ENCODE results near the gene CTNNAL1.
"Not testable (repeated sequence)": the region's sequence is repeated elsewhere in the genome, so short reads cannot be mapped to it uniquely, and the experiment has no call there.

Gene CTNNAL1

GRCh38 chr9:108934323-108934893 is 78.9 kb downstream of the CTNNAL1 start, which contains the start of gene ABITRAM:
TSS of gene ABITRAM (plus strand) at chr9:108934400. CDS start at chr9:108934487, 87 bp downstream.
- Histone ChIP-seq H3K4me3 (ENCODE audit: control insufficient read depth in 1 of 7, extremely low read depth in 1 of 7, insufficient read depth in 4 of 7, low read depth in 2 of 7, low read length in 6 of 7) (peak within 1 kb of the TSS; percentile 94 to 100 (median 99)), H3K4me1 (ENCODE audit: control extremely low read depth in 1 of 4, control insufficient read depth in 4 of 4, insufficient read depth in 4 of 4, low read length in 3 of 4) (peaks cover 6 to 24% (median 17%) of the 10 kb centered on the region in 4 experiments), H3K27ac (ENCODE audit: insufficient read depth in 1 of 2, low read depth in 1 of 2, low read length in 2 of 2, poor library complexity in 1 of 2, severe bottlenecking in 2 of 2) (peak within 1 kb of the TSS; percentile 84 to 94), H3K36me3 (ENCODE audit: control insufficient read depth in 4 of 4, insufficient read depth in 4 of 4, low read length in 3 of 4) (peaks cover 1 to 15% (median 7%) of the 10 kb centered on the region in 4 experiments), H3K27me3 (replicated peaks in 2 of 5; ENCODE audit: control insufficient read depth in 4 of 5, insufficient read depth in 5 of 5, low read length in 4 of 5) (no peaks in the 10 kb centered on the region), H3K9me3 (ENCODE audit: control extremely low read depth in 1 of 5, control insufficient read depth in 4 of 5, insufficient read depth in 2 of 5, low read depth in 1 of 5, low read length in 4 of 5) (no peaks in the 10 kb centered on the region)
- DNase-seq: peak; percentile 86 to 94 (median 93)
- CTCF ChIA-PET: interaction anchor here (1.1 kb wide), 2 partner anchors 17 to 19 kb away, joined by 3 read pairs; no protein-coding TSS in a partner anchor
- WGBS (ENCODE audit: insufficient coverage): under 1% methylated on average over 39 of the region's 47 CpGs
- POLR2A ChIA-PET: no interaction called here

- POLR2A ChIA-PET: no interaction called here
- WGBS (ENCODE audit: insufficient coverage): under 1% methylated on average over 45 of the region's 48 CpGs
- H3K27ac ChIP-seq (ENCODE audit: insufficient read depth in 1 of 2, low read depth in 1 of 2, low read length in 2 of 2, poor library complexity in 1 of 2, severe bottlenecking in 2 of 2): peak within 1 kb of the TSS; percentile 84 to 94
- peaks cover 1 to 10% (median 4%) of the 10 kb centered on the region in 4 experiments for H3K36me3 ChIP-seq (ENCODE audit: control insufficient read depth in 4 of 4, insufficient read depth in 4 of 4, low read length in 3 of 4)
- H3K4me3 ChIP-seq (ENCODE audit: control insufficient read depth in 1 of 7, extremely low read depth in 1 of 7, insufficient read depth in 4 of 7, low read depth in 2 of 7, low read length in 6 of 7): peak within 1 kb of the TSS; percentile 94 to 100 (median 99)
- no peaks in the 10 kb centered on the region for H3K27me3 ChIP-seq (replicated peaks in 2 of 5; ENCODE audit: control insufficient read depth in 4 of 5, insufficient read depth in 5 of 5, low read length in 4 of 5)
- peaks cover 6 to 24% (median 17%) of the 10 kb centered on the region in 4 experiments for H3K4me1 ChIP-seq (ENCODE audit: control extremely low read depth in 1 of 4, control insufficient read depth in 4 of 4, insufficient read depth in 4 of 4, low read length in 3 of 4)
- CTCF ChIA-PET: interaction anchor here (1.1 kb wide), 2 partner anchors 18 to 19 kb away, joined by 3 read pairs; no protein-coding TSS in a partner anchor
- no peaks in the 10 kb centered on the region for H3K9me3 ChIP-seq (ENCODE audit: control extremely low read depth in 1 of 5, control insufficient read depth in 4 of 5, insufficient read depth in 2 of 5, low read depth in 1 of 5, low read length in 4 of 5)
- DNase-seq: peak; percentile 96 to 97 (median 97)
Measured at GRCh38 chr9:108933718-108934322, 79.5 kb downstream of the CTNNAL1 start, which contains the start of gene ELP1. TSS of gene ELP1 (minus strand) at chr9:108934124. CDS start at chr9:108931146, 2,978 bp downstream.

GRCh38 chr9:108933231-108933717 is 80.0 kb downstream of the CTNNAL1 start:
- CTCF ChIA-PET: interaction anchor here (1.1 kb wide), 1 partner anchor 18 kb away, joined by 3 read pairs; no protein-coding TSS in a partner anchor
- peak overlapping the region; percentile 84 to 94 for H3K27ac ChIP-seq (ENCODE audit: insufficient read depth in 1 of 2, low read depth in 1 of 2, low read length in 2 of 2, poor library complexity in 1 of 2, severe bottlenecking in 2 of 2)
- WGBS (ENCODE audit: insufficient coverage): under 1% methylated on average over 18 of the region's 25 CpGs
- peaks cover 6 to 24% (median 17%) of the 10 kb centered on the region in 4 experiments for H3K4me1 ChIP-seq (ENCODE audit: control extremely low read depth in 1 of 4, control insufficient read depth in 4 of 4, insufficient read depth in 4 of 4, low read length in 3 of 4)
- no peak for DNase-seq
- H3K27me3 ChIP-seq (replicated peaks in 2 of 5; ENCODE audit: control insufficient read depth in 4 of 5, insufficient read depth in 5 of 5, low read length in 4 of 5): no peaks in the 10 kb centered on the region
- POLR2A ChIA-PET: no interaction called here
- H3K4me3 ChIP-seq (ENCODE audit: control insufficient read depth in 1 of 7, extremely low read depth in 1 of 7, insufficient read depth in 4 of 7, low read depth in 2 of 7, low read length in 6 of 7): peak overlapping the region; percentile 94 to 100 (median 99)
- H3K36me3 ChIP-seq (ENCODE audit: control insufficient read depth in 4 of 4, insufficient read depth in 4 of 4, low read length in 3 of 4): peaks cover 4 to 12% (median 9%) of the 10 kb centered on the region in 4 experiments
- H3K9me3 ChIP-seq (ENCODE audit: control extremely low read depth in 1 of 5, control insufficient read depth in 4 of 5, insufficient read depth in 2 of 5, low read depth in 1 of 5, low read length in 4 of 5): no peaks in the 10 kb centered on the region

- no peaks in the 10 kb centered on the region for H3K27me3 ChIP-seq (replicated peaks in 2 of 5; ENCODE audit: control insufficient read depth in 4 of 5, insufficient read depth in 5 of 5, low read length in 4 of 5)
- CTCF ChIA-PET: no interaction called here
- no peak overlapping the region for H3K27ac ChIP-seq (ENCODE audit: insufficient read depth in 1 of 2, low read depth in 1 of 2, low read length in 2 of 2, poor library complexity in 1 of 2, severe bottlenecking in 2 of 2)
- peaks cover 8 to 53% (median 34%) of the 10 kb centered on the region in 4 experiments for H3K36me3 ChIP-seq (ENCODE audit: control insufficient read depth in 4 of 4, insufficient read depth in 4 of 4, low read length in 3 of 4)
- H3K4me1 ChIP-seq (ENCODE audit: control extremely low read depth in 1 of 4, control insufficient read depth in 4 of 4, insufficient read depth in 4 of 4, low read length in 3 of 4): peaks cover 6 to 10% (median 10%) of the 10 kb centered on the region in 4 experiments
- POLR2A ChIA-PET: no interaction called here
- H3K9me3 ChIP-seq (ENCODE audit: control extremely low read depth in 1 of 5, control insufficient read depth in 4 of 5, insufficient read depth in 2 of 5, low read depth in 1 of 5, low read length in 4 of 5): no peaks in the 10 kb centered on the region
- no peak overlapping the region for H3K4me3 ChIP-seq (ENCODE audit: control insufficient read depth in 1 of 7, extremely low read depth in 1 of 7, insufficient read depth in 4 of 7, low read depth in 2 of 7, low read length in 6 of 7)
- no peak for DNase-seq
- WGBS (ENCODE audit: insufficient coverage): 100% methylated on average over 1 of the region's 2 CpGs
Measured at GRCh38 chr9:108928386-108928785, 84.9 kb downstream of the CTNNAL1 start.

- H3K4me3 ChIP-seq (ENCODE audit: control insufficient read depth in 1 of 7, extremely low read depth in 1 of 7, insufficient read depth in 4 of 7, low read depth in 2 of 7, low read length in 6 of 7): no peak overlapping the region
- DNase-seq: no peak
- peaks cover 15 to 85% (median 46%) of the 10 kb centered on the region in 4 experiments for H3K36me3 ChIP-seq (ENCODE audit: control insufficient read depth in 4 of 4, insufficient read depth in 4 of 4, low read length in 3 of 4)
- no peak overlapping the region for H3K27ac ChIP-seq (ENCODE audit: insufficient read depth in 1 of 2, low read depth in 1 of 2, low read length in 2 of 2, poor library complexity in 1 of 2, severe bottlenecking in 2 of 2)
- POLR2A ChIA-PET: no interaction called here
- H3K9me3 ChIP-seq (ENCODE audit: control extremely low read depth in 1 of 5, control insufficient read depth in 4 of 5, insufficient read depth in 2 of 5, low read depth in 1 of 5, low read length in 4 of 5): no peaks in the 10 kb centered on the region
- no peaks in the 10 kb centered on the region for H3K4me1 ChIP-seq (ENCODE audit: control extremely low read depth in 1 of 4, control insufficient read depth in 4 of 4, insufficient read depth in 4 of 4, low read length in 3 of 4)
- H3K27me3 ChIP-seq (replicated peaks in 2 of 5; ENCODE audit: control insufficient read depth in 4 of 5, insufficient read depth in 5 of 5, low read length in 4 of 5): no peaks in the 10 kb centered on the region
- CTCF ChIA-PET: no interaction called here
Measured at GRCh38 chr9:108924466-108924865, 88.8 kb downstream of the CTNNAL1 start.

- WGBS (ENCODE audit: insufficient coverage): no CpG with 5 or more reads among the region's 1 CpG
- H3K36me3 ChIP-seq (ENCODE audit: control insufficient read depth in 4 of 4, insufficient read depth in 4 of 4, low read length in 3 of 4): peaks cover 17 to 77% (median 59%) of the 10 kb centered on the region in 4 experiments
- no peaks in the 10 kb centered on the region for H3K27me3 ChIP-seq (replicated peaks in 2 of 5; ENCODE audit: control insufficient read depth in 4 of 5, insufficient read depth in 5 of 5, low read length in 4 of 5)
- no peaks in the 10 kb centered on the region for H3K4me1 ChIP-seq (ENCODE audit: control extremely low read depth in 1 of 4, control insufficient read depth in 4 of 4, insufficient read depth in 4 of 4, low read length in 3 of 4)
- ChIA-PET POLR2A (interaction anchor here (0.6 kb wide), 1 partner anchor 241 kb away, joined by 3 read pairs; no protein-coding TSS in a partner anchor), CTCF (no interaction called here)
- no peaks in the 10 kb centered on the region for H3K9me3 ChIP-seq (ENCODE audit: control extremely low read depth in 1 of 5, control insufficient read depth in 4 of 5, insufficient read depth in 2 of 5, low read depth in 1 of 5, low read length in 4 of 5)
- H3K4me3 ChIP-seq (ENCODE audit: control insufficient read depth in 1 of 7, extremely low read depth in 1 of 7, insufficient read depth in 4 of 7, low read depth in 2 of 7, low read length in 6 of 7): no peak overlapping the region
- no peak overlapping the region for H3K27ac ChIP-seq (ENCODE audit: insufficient read depth in 1 of 2, low read depth in 1 of 2, low read length in 2 of 2, poor library complexity in 1 of 2, severe bottlenecking in 2 of 2)
- no peak for DNase-seq
Measured at GRCh38 chr9:108921200-108921599, 92.1 kb downstream of the CTNNAL1 start.

- H3K27ac ChIP-seq (ENCODE audit: insufficient read depth in 1 of 2, low read depth in 1 of 2, low read length in 2 of 2, poor library complexity in 1 of 2, severe bottlenecking in 2 of 2); H3K4me1 ChIP-seq (ENCODE audit: control extremely low read depth in 1 of 4, control insufficient read depth in 4 of 4, insufficient read depth in 4 of 4, low read length in 3 of 4); DNase-seq; POLR2A ChIA-PET; H3K9me3 ChIP-seq (ENCODE audit: control extremely low read depth in 1 of 5, control insufficient read depth in 4 of 5, insufficient read depth in 2 of 5, low read depth in 1 of 5, low read length in 4 of 5); CTCF ChIA-PET; H3K27me3 ChIP-seq (replicated peaks in 2 of 5; ENCODE audit: control insufficient read depth in 4 of 5, insufficient read depth in 5 of 5, low read length in 4 of 5); H3K4me3 ChIP-seq (ENCODE audit: control insufficient read depth in 1 of 7, extremely low read depth in 1 of 7, insufficient read depth in 4 of 7, low read depth in 2 of 7, low read length in 6 of 7): not testable (repeated sequence)
- H3K36me3 ChIP-seq (ENCODE audit: control insufficient read depth in 4 of 4, insufficient read depth in 4 of 4, low read length in 3 of 4): peaks cover 20 to 75% (median 61%) of the 10 kb centered on the region in 4 experiments
- 100% methylated on average over 1 of the region's 1 CpG for whole genome bisulfite sequencing (ENCODE audit: insufficient coverage)
Measured at GRCh38 chr9:108920401-108920800, 92.9 kb downstream of the CTNNAL1 start.
